GM21576 (cell line): ENCODE data around the gene CDH13.

Source experiments
- ATAC-seq: cut with Tn5 transposase; IDR thresholded peaks from one replicate; pipeline ENCODE4 v1.9.1; 2021; ENCODE audit warnings: mild to moderate bottlenecking, moderate library complexity; ENCODE audit not compliant: unreplicated experiment

Gene CDH13

GRCh38 chr16:82832821-82833220 is 206.1 kb downstream of the CDH13 start:
- no peak for ATAC-seq

DNA sequence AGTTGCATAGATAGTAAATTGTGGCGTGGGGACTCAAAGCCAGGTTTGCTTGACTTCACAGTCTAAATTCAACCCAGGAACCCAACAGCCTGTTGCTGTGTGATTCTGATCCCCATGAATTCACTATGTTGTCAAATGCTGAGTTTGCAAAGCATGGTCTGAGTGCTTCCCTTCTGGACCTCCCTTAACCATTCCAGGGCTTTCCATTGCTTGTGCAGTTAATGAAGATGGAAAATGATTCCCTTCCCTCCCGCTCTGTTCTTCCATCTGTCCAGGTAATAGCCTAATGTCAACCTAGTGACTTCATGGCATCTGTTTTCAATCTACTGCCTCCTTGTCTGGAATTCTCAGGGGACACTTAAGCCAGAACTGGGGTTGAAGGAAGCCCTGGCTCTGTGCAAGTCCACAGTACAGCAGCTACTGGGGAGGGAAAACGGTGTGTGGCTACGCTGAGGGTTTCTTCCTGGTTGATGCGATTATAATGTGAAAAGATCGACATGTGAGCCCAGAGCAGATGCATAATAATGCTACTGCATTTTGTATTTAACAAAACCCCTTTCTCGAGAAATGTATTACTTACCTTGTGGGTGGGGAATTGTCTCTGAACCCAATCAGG is 206.7 kb downstream of the CDH13 start:
- ATAC-seq: no peak

GRCh38 chr16:82834151-82834815 is 207.5 kb downstream of the CDH13 start:
- ATAC-seq: no peak

GRCh38 chr16:82835487-82836155 is 208.9 kb downstream of the CDH13 start:
- ATAC-seq: no peak

- ATAC-seq: no peak
Observed at GRCh38 chr16:82841108-82841507, 214.3 kb downstream of the CDH13 start.

GRCh38 chr16:82843606-82844271 is 217.0 kb downstream of the CDH13 start:
- ATAC-seq: no peak

DNA sequence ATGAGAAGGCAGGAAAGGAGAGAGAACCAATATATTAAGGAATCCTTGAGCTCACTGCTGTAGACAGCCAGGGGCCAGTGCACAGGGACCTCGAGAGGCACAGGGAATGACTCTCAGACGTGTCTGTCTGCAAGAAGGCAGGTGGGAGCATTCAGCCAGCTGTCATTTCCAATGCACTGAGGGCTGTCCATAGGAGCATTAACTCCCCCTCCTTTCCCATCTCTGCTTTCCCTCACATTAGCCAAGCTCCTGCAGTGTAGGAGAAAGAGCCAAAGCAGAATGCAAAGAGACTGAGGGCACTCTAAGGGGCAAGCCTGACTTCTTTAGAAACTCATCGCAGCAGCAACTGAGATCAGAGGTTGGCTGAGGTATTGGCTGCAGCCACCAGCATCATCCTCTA is 218.3 kb downstream of the CDH13 start:
- ATAC-seq: no peak

- no peak for ATAC-seq
Observed at GRCh38 chr16:82846806-82847205, 220.0 kb downstream of the CDH13 start.

DNA sequence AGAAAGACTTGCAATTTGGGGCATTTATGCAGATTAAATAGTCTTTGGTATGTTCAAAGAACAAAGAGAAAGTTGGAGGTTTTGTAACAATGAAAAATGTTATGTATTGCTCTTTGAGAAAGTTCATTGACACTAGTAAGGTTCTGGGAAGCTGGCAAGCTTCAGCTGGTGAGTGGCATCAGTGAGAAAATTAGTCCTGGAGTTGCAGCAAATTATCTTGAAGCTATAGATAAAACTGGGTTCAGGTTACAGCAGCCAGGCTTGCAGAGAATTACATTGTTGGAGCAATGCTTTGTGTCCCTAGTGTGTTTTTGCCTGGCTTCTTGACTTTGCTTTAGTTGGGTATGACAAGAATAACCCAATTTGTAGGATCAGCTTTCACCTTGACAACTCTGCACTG is 221.2 kb downstream of the CDH13 start:
- ATAC-seq: no peak

DNA sequence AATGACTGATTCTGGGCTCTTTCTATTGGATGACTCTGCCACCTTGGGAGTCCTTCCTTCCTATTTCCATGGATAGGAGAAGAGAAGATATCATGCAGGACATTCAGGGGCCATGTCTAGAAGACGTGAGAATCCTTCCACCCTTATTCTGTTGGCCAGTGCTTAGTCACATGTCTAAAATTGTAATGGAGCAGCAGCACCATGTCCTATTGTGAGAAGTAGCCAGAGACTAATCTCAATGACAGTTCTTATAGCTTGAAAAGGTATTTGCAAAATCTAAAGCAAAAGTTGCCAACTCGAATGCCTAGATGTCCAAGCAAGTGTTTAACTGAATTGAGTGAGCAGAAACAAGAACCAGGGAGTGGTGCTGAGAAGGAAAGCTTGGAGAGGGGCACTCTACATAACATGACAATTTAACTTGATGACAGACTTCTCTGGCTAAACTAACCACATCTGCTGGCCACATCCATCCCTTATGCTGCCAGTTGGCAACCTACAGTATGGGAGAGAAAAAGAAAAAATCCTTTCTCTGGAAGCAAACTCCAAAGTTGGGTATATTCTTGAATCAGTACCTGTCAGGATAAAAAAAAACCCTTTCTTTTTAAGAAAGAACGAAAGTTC is 225.7 kb downstream of the CDH13 start:
- ATAC-seq: no peak

DNA sequence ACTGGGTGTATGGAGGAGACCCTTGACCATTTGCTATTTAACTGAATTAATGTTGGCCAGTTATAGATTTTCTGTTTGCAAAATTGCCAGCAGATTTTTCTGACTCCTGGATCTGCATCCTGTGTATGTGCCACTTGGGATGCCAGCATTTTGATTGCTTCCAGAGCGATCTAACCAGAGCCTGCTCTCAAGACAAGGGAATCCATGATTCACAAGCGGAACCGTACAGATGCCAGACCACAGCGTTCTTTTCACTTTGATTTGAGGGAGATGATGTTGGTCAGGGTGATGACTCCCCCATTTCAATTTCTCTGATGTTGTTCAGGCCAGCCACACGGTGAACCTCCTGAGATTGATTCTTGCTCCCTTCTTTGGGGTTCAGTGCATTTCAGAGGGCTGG is 228.7 kb downstream of the CDH13 start:
- ATAC-seq: no peak

DNA sequence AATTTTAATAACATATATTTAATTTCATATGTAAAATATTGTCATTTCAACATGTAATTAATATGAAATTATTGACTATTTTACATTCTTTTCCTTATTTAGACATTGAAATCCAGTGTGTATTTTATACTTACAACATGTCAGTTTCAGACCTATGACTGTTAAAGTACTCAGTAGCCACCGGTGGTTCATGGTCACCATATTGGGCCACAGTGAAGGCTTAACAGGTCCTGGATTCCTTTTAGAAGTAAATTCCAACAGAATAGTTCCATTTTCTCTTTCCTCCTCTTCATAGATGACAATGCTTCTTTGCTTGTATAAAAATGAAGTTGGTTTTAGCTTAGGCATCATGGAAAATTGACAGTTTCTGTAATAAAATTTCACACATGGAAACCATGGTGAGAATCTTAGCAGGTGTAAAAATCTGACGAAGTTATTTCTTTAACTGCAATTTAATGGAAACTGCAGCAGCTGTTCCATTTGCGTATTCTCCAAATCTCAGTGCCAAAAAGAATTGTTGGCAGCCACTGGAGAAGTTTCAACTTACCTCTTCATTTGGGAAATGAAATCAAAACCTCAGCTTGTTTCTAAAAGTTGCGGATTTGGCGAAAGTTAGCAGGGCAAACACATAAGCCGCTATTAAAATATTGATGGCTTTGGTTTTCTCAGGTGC is 231.1 kb downstream of the CDH13 start:
- no peak for ATAC-seq

GRCh38 chr16:82859662-82860061 is 232.9 kb downstream of the CDH13 start:
- ATAC-seq: no peak

DNA sequence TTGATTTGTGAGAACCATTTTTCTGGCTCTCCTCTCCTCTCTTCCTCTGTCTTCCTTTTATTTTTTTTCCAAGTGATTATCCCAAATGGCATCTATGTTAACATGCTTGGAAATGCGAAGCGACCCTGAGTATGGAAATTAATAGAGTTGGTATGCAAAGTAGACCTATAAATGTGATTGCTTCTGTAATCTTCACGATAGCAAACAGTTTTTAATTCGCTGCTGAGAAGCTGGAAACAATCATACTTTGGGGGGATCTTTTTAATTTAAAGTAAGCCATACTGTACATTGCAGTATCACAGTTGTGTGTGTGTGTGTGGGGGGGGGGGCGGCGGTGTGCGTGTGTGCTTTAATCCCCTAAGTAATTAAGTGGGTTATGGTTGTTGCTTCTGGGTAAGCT is 233.3 kb downstream of the CDH13 start:
- no peak for ATAC-seq

DNA sequence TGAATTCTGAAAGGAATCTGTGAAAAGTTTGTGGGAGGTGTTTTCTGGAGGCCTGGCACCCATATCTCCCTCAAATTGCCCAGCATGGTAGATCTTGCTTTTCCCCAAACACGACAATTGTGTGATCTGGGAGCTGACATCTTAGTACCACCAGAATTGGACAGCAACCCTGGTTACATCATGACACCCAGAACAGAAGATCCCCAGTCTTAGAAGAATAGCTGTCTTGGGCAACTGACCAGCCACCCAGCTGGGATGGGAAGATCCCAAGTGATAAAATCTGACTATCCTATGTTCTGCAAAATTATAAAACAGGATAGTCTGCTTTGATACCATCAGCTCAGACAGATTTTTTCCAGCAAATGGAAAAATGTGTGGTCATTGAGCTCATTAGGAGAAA is 235.3 kb downstream of the CDH13 start:
- ATAC-seq: no peak

DNA sequence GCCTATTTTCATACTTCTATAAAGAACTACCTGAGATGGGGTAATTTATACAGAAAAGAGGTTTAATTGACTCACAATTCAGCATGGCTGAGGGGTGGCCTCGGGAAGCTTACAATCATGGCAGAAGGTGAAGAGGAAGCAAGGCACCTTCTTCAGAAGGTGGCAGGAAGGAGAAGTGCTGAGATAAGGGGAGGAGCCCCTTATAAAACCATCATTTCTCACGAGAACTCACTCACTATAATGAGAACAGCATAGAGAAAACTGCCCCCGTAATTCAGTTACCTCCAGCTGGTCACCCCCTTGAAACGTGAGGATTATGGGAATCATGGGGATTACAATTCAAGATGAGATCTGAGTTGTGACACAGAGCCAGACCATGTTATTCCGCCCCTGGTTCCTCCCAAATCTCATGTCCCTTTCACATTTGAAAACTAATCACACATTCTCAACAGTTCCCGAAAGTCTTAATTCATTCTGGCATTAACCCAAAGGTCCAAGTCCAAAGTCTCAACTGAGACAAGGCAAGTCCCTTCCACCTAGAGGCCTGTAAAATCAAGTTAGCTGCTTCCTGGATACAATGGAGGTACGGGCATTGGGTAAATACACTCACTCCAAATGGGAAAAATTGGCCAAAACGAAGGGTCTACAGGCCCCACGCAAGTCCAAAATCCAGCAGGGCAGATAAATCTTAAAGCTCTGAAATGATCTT is 237.7 kb downstream of the CDH13 start:
- no peak for ATAC-seq

DNA sequence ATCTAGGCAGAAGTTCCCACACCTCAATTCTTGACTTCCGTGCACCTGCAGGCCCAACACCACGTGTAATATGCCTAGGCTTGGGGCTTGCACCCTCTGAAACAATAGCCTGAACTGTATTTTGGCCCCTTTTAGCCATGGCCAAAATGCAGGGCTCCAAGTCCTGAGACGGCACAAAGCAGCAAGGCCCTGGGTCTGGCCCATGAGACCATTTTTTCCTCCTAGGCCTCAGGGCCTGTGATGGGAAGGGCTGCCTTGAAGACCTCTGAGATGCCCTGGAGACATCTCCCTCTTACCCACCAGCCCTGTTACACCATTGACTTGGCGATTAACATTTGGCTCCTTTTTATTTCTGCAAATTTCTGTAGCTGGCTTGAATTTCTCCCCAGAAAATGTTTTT is 238.6 kb downstream of the CDH13 start:
- ATAC-seq: no peak

DNA sequence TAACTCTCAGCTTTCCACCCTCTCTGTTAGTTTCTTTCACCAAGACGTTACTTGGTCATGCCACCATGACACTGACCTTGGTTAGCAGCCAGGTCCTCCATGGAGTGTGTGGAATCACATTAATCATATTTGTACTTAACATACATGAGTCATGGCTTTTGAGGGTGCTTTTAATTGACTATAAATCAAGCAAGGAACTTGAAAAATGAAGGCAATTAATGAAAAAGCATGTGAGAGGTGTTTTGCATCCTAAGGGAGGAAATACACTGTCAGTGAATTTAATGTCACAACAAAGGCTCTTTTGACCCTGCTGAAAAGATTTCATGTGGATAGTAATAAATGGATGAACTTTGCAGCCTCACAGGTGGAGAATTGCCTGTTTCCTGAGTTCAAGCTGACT is 240.7 kb downstream of the CDH13 start:
- ATAC-seq: no peak

DNA sequence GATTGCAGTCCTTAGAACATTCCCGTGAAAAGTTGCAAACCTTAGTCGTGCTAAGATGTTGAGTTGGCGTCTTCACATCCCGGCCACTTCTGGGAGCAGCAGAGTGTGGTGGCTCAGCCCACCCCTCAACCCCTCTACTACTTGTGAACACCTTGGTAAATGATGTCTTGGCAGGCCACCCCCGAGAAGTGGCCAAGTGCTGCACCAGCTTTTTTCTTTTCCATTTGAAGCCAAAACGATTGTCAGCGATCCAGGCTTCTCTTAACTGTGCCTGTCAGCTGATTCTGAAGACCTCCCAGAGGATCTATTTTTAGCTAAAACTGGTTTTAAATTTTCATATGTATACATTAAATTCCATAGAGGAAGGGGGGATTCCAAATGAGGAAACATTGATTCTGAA is 247.5 kb downstream of the CDH13 start:
- no peak for ATAC-seq

DNA sequence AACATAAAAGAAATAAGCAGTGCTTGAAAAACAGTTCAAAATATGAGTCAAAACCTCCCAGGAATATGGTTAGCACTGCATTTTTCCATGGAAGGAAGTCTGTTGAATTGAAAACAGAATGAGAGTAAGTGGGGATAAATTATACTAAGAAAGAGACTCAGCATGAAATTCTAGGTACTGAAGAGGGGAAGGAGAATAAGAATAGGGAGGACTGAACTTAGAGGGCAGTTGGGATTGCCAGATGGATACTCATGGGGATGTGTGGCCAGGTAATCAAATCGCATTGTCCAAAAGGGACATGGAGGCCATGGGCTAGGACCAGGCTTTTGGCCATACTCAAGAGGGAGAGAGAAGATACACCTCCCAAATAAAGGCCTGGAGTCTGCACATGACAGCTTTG is 247.9 kb downstream of the CDH13 start:
- ATAC-seq: no peak
